IPS-18c (cell line): ENCODE measurements around the gene VPS26B.
"Not testable (repeated sequence)": the region's sequence is repeated elsewhere in the genome, so short reads cannot be mapped to it uniquely, and the experiment has no call there.

Experiments used
- H3K4me3 ChIP-seq: 2 replicates; pipeline ENCODE4 v1.7.0; 2013; ENCODE audit warnings: low read depth, mild to moderate bottlenecking, low read length, moderate library complexity; ENCODE audit not compliant: insufficient read depth
- H3K9me3 ChIP-seq: one replicate; pipeline ENCODE4 v1.6.1; 2013; ENCODE audit warnings: mild to moderate bottlenecking, low read length, moderate library complexity; ENCODE audit not compliant: control insufficient read depth, insufficient read depth

The VPS26B gene

GRCh38 chr11:134223836-134224709, at the start of gene VPS26B, which contains the start of gene NCAPD3:
Gene VPS26B (plus strand): TSS chr11:134224671. CDS start chr11:134225123, 452 bp downstream.
Gene NCAPD3 (minus strand): TSS chr11:134223967. CDS start chr11:134223926, 41 bp downstream.
- H3K9me3 ChIP-seq, result peaks cover 2% of the 10 kb centered on the region
- peak within 1 kb of the TSS; percentile 99 for H3K4me3 ChIP-seq

GRCh38 chr11:134176284-134176683, 48.2 kb upstream of the VPS26B start:
- H3K4me3 ChIP-seq, result no peak overlapping the region
- H3K9me3 ChIP-seq, result peaks cover 7% of the 10 kb centered on the region

GRCh38 chr11:134178032-134178674, 46.3 kb upstream of the VPS26B start:
- Histone ChIP-seq H3K9me3 (peaks cover 2% of the 10 kb centered on the region), H3K4me3 (no peak overlapping the region)

GRCh38 chr11:134181707-134182106, 42.8 kb upstream of the VPS26B start:
- Histone ChIP-seq H3K9me3 (no peaks in the 10 kb centered on the region), H3K4me3 (no peak overlapping the region)

GRCh38 chr11:134188092-134188491, 36.4 kb upstream of the VPS26B start:
- H3K4me3 ChIP-seq, H3K9me3 ChIP-seq: not testable (repeated sequence)

- no peak overlapping the region for H3K4me3 ChIP-seq
- H3K9me3 ChIP-seq, result no peaks in the 10 kb centered on the region
Measured at GRCh38 chr11:134196756-134197155, 27.7 kb upstream of the VPS26B start.

- no peaks in the 10 kb centered on the region for H3K9me3 ChIP-seq
Measured at GRCh38 chr11:134199531-134199930, 24.9 kb upstream of the VPS26B start.

GRCh38 chr11:134200688-134201087, 23.8 kb upstream of the VPS26B start:
- Histone ChIP-seq H3K4me3 (no peak overlapping the region), H3K9me3 (no peaks in the 10 kb centered on the region)

More at GRCh38 chr11:134199531-134199930, 24.9 kb upstream of the VPS26B start:
- no peak overlapping the region for H3K4me3 ChIP-seq

GRCh38 chr11:134202661-134203060, 21.8 kb upstream of the VPS26B start:
- H3K9me3 ChIP-seq, result no peaks in the 10 kb centered on the region
- H3K4me3 ChIP-seq, result no peak overlapping the region

GRCh38 chr11:134205729-134206128, 18.7 kb upstream of the VPS26B start:
- Histone ChIP-seq H3K9me3 (no peaks in the 10 kb centered on the region), H3K4me3 (no peak overlapping the region)

GRCh38 chr11:134206185-134206584, 18.3 kb upstream of the VPS26B start:
- H3K9me3 ChIP-seq, result no peaks in the 10 kb centered on the region
- no peak overlapping the region for H3K4me3 ChIP-seq

- Histone ChIP-seq H3K9me3 (no peaks in the 10 kb centered on the region), H3K4me3 (no peak overlapping the region)
Measured at GRCh38 chr11:134207538-134208239, 16.8 kb upstream of the VPS26B start.

GRCh38 chr11:134215836-134216235, 8.6 kb upstream of the VPS26B start:
- Histone ChIP-seq H3K4me3 (no peak overlapping the region), H3K9me3 (no peaks in the 10 kb centered on the region)

GRCh38 chr11:134216816-134217215, 7.7 kb upstream of the VPS26B start:
- H3K9me3 ChIP-seq, result no peaks in the 10 kb centered on the region

GRCh38 chr11:134223121-134223520, 1.4 kb upstream of the VPS26B start:
- H3K4me3 ChIP-seq, result peak overlapping the region; percentile 99
- peaks cover 2% of the 10 kb centered on the region for H3K9me3 ChIP-seq

More at GRCh38 chr11:134216816-134217215, 7.7 kb upstream of the VPS26B start:
- H3K4me3 ChIP-seq, result no peak overlapping the region

GRCh38 chr11:134224710-134225664, 516 bp downstream of the VPS26B start:
- Histone ChIP-seq H3K4me3 (peak overlapping the region; percentile 99), H3K9me3 (peaks cover 2% of the 10 kb centered on the region)
